ENCODE measurements around the gene CTBP1.

CTBP1 gene

DNA sequence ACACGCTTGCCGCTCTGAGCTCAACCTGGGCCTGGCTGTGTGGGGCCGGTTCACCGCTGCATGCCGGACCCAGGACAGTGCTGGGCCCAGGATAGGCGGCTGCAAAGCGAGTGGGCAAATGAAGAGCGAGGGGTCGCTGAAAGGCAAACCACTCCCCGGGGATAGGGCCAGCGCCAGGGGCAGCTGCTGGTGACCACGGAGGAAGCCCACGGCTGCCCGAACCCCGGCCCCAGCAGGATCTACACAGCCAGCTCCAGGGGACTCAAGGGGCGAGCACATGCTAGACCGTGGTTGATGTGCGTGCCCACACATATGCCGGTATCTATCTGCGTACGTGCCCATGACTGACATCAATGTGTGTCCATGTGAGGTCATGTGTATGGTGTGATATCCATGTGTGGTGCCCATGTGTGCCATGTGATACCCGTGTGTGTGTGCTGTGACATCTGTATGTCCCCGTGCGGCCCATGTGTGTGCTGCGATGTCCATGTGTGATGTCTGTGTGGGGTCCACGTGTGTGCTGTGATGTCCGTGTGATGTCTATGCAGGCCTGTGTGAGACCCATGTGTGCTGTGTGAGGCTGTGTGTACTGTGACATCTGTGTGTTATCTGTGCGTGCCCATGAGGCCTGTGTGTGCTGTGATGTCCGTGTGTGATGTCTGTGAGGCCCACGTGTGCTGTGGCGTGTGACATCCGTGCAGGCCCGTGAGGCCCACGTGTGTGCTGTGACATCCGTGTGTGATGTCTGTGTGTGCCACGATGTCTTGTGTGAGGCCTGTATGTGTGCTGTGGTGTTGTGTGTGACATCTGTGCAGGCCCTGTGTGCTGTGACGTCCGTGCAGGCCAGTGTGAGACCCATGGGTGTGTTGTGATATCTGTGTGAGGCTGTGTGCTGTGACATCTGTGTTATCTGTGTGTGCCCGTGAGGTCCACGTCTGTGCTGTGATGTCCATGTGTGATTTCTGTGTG is 24.8 kb downstream of the CTBP1 start:
- DNase-seq (ENCODE audit: low read depth in 2 of 2): no peak

DNA sequence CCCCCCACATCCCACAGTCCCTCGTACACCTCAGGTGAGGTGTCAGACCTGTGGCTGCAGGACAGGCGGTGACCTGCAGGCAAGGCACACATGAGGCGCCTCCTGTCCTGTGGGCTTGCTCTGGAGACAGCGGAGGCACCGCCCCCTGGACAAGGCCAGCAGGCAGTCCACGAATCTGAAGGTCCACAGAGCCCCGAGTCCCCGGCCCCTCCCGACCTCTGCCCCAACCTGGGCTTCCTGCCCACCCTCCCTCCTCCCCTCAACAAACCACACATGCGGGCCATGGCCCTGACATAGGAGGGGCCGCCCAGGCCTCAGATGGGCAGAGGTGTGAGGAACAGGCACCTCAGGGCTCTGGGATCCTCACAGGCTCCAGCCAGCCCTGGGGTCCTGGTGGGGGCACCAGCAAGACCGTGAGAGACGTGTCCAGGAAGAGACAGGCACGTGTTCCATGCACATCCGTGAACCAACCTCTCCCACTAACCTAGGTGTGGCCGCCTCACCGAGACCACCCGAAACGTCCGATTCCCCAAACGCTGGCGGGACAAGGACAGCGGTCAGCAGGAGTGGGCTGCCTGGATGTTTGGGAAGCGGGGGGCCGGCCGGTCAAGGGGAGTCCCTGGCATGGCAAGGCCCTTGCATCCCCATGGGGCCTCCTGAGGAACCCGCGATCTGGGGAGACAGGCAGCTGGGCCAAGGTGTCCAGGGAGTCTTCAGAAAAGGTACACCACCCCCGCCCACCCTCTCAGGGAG is 25.8 kb downstream of the CTBP1 start:
- DNase-seq (ENCODE audit: low read depth in 2 of 2): no peak

DNA sequence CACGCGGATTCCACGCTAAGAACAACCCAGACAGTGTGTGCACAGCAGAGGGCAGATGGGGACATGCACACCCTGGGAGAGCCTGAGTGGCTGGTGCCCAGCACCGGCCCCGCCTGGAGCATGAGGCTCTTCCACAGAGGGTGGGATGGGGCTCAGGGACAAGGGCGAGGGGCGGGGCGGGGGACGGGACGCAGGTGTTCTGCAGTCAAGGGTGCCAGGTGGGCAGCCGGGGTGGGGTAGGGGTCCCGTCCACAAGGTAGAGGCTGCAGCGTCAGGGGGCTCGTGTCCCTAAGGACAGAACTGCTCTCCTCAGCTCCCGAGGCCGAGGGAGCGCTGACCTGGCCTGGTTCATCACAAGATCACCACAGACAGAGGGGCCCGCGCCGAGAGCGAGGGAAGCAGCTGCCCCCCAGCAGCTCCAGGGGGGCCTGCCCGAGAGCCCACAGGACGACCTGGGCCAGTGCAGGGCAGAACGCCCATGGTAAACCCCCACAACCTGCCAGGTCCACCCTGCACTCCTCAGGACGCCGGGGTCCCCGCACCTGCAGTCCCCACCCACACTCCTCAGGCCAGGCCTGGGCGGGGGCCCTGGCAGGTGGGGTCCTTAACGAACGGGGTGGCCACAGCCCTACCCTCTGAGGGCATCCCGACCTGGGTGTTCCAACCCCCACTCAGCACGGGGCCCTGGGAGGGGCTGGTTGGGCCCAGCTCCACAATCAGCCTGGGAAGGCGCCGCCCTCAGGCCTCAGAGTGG is 26.7 kb downstream of the CTBP1 start:
- DNase-seq (ENCODE audit: low read depth in 2 of 2): no peak

DNA sequence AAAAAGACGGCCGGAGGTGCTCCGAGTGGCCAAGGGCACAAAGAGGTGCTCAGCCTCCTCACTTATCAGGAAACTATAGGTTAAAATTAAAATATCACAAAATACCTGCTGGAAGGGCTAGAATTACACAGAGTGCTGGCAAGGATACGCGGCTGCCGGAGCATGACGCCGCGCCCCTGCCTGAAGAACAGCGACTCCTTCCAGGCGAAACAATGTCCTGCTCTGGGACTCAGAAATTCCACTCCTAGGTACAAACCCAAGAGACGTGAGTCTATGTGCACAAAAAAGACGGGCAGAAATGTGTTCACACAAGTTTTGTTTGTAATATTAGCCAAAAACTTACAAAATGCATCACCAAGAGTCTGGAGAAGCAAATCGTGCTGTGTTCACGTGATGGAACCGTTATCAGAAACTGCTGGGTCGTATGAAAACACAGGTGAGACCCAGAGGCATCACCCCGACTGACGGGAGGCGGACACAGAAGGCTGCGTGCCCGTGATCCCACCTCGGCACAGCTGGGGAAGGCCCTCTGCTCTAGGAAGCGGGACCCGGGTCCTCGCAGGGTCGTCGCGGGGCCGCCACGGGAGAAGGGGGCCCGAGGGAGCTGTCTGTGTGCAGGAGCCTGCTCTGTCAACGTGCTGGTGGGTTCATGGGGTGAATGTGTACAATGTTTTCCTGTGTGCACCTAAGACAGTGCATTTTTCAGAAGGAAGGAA is 27.6 kb downstream of the CTBP1 start:
- DNase-seq (ENCODE audit: low read depth in 2 of 2): no peak

DNA sequence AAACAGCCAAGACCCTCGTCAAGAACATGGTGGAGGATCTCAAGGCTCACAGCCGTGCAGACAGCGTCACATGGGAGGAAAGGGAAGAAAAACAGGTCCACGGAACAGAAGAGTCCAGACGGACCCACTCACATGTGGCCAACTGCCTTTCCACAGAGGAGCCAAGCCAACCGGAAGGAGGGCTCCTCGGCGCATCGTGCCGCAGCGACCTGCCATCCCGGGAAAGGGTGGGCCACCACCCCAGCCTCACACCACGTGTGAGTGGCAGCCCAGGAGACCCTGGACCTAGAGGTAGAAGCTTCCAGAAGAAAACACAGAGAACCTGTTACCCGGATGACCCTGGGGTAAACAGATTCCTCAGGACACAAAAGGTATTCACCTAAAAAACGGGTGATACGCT is 28.4 kb downstream of the CTBP1 start:
- DNase-seq (ENCODE audit: low read depth in 2 of 2): no peak

DNA sequence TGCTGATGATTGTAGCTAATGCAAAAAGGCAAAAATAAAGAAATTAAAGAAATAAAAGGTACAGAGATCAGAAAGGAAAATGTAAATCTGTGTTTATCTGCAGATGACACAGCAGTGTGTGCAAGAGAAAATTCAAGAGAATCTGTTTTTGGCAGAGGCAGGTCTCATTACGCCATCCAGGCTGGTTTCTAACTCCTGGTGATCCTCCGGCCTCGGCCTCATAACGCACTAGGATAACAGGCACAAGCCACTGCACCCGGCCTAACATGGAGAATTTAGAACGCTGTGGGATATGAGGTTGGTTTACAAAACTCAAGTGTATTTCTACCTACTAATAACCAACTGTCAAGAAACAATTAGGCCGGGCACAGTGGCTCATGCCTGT is 29.4 kb downstream of the CTBP1 start:
- no peak for DNase-seq (ENCODE audit: low read depth in 2 of 2)

DNA sequence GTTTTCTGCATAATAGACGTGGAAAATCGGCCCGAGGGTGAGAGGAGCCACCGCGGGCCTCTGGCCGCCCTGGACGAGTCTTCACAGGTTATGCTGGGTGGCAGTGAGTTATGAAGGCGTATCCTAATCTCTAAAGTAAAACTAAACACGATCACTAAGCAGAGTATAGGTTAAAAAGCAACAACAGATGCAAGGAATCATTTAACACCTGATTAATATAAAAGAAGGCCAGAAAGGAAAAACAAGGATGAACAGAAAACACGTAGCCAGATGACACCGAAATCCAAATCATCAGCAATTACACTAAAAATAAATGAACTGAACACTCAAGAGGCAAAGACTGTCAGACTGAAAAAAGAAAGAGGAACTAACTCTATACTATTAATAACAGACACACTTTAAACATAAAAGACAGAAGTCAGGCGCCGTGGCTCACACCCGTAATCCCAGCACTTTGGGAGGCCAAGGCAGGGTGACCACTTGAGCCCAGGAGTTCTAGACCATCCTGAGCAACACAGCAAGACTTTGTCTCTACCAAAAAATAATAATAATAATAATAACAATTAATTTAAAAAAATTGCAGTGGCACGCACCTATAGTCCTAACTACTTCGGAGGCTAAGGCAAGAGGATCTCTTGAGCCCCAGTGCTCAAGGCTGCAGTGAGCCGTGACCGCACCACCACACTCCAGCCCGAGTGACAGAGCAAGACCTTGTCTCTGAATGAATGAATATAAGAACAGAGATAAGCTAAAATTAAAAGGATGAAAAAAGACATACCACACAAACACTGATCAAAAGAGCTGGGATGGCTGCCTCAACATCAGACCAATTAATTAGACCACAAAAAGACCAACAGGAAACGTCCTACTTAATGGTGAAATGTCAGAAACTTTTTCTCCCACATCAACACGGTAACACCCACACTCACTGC is 30.0 kb downstream of the CTBP1 start:
- no peak for DNase-seq (ENCODE audit: low read depth in 2 of 2)

DNA sequence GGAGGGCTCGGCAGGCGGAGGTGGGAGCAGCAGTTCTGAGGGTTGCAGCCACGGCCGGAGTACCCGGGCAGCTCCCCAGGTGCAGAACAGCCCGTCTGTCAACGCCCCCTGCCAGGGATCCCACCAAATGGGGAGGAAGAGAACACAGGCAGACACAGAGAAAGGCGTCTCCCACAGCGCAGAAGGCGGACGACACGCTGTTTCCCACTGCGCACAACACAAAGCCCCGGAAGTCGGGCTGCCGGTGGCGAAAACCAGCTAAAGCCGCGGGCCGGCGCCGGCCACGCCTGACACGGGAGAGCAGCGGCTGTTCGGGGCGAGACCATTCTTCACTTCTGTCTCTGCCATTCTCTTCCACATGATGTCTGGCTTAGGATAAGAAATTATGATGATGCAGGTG is 31.6 kb downstream of the CTBP1 start:
- no peak for DNase-seq (ENCODE audit: low read depth in 2 of 2)

DNA sequence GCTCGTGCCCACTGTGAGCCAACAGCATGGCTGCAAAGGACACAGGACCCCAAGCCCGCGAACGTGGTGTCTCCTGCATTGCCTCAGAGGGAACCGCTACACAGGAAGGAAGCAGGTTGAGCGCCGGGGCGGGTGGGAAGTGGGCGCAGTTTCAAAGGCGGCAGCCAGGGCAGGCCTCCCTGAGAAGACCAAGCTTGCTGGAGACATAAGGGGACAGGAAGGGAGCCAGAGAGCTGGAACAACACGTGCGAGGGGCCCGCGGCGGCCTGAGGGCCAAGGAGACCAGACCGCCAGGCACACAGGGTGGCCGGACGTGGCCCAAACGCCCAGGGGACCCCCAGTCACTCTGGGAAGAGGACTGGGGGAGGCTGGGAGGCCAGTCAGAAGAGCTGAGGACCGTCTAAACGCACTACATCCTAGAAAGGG is 32.0 kb downstream of the CTBP1 start:
- peak; percentile 23 to 42 for DNase-seq (ENCODE audit: low read depth in 2 of 2)

DNA sequence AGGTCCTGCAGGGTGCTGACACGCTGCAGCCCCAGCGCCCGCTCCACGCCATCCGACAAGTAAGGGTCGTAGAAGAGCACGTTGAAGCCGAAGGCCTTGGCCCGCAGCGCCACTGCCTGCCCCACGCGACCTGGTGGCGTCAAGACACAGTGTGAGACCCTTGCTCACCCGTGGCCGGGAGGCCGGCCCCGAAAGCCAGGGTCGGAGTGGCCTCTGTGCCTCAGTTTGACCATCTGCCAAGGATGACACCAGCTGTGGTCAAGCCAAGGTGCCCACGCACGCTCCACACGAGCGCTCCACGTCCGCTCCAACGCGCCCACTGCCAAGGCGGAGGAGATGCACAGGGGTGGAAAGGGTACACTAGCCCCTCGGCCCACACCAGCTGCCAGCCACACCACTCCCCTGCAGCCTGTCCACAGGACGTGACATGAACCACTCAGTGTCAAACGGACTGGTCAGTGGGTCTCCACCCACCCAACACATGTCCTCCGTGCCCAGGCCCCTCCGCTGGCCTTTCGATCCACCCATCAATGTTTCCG is 32.8 kb downstream of the CTBP1 start:
- DNase-seq (ENCODE audit: low read depth in 2 of 2): no peak

DNA sequence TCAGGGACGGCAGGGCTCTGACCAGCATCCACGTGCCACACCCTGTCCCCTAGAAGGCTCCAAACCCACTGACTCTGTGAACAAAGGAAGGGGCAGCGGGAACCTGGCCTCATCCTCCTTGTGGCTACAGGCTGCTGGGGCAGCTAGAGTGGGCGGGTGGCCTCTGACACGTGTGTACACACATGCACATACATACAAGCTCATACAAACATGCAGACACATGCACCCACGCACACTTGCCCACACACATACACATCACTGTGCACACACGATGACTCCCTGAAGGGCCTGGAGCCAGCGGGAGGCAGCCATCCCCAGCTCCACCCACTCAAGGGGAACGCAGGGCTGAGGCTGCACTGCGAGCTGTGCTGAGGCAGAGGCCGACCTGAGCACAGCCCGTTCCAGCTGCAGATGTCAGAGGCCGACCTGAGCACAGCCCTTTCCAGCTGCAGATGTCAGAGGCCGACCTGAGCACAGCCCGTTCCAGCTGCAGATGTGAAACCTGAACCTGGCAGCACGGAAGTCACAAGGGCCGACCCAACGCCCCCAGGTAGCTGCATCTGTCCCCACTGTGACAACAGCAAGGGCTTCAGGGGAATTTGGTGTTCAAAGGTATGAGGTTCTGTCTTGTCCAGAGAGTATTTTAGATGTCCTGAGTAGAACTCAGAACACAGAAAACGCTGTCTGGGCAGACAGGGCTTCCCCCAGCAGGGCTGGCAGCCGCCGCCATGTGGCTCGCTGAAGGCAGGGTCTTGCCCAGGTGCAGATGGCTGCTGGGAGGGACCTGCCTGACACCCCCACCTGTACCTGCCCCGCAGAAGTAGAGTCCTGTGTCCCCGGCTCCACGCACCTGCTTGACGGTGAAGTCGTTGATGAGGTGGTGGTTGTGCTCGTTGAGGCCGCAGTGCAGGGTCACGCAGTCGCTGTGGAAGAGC is 33.5 kb downstream of the CTBP1 start:
- DNase-seq (ENCODE audit: low read depth in 2 of 2): no peak

DNA sequence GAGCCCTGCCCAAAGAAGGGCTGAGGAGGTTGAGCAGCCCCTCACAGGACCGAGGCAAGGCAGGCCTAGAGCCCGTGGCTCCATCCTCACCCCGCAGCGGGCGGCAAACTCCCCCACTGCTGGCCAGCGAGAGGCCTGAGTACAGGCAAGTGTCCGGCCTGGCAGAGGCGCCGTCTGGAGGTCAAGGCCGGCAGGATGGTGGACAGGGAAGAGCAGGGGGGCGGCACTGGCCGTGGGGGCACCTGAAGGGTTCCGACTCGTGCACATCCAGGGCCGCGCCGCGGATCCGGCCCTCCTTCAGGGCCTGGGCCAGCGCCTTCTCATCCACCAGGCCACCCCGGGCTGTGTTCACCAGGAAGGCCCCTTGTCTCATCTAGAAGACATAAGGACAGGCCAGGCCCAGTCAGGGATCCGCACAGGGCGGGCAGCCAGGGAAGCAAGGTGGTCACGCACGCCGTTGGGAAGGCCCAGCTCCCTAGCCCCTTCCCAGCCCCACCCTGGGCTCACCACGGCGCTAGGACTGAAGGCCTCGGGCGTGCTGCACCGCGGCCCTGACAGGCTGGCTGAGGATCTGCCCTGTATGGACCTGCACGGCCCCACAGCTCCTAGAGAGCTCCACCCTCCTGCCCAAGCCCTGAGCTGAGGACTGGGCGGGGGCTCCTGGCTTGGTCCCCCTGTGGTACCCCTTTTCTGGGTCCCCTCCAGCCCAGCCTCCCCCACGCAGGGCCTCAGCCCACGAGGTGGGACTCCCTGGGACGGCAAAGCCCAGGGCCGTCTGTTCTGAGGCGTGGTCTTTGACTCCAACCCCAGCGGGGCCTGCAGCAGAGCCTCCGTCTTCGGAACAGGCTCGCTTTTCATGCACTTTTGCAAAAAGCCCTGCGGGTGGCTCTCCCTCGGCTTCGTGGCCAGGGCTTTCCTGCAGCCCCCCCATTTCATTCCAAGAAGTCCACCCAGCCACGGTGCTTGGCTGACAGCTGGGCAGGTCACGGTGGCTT is 34.5 kb downstream of the CTBP1 start:
- no peak for DNase-seq (ENCODE audit: low read depth in 2 of 2)

DNA sequence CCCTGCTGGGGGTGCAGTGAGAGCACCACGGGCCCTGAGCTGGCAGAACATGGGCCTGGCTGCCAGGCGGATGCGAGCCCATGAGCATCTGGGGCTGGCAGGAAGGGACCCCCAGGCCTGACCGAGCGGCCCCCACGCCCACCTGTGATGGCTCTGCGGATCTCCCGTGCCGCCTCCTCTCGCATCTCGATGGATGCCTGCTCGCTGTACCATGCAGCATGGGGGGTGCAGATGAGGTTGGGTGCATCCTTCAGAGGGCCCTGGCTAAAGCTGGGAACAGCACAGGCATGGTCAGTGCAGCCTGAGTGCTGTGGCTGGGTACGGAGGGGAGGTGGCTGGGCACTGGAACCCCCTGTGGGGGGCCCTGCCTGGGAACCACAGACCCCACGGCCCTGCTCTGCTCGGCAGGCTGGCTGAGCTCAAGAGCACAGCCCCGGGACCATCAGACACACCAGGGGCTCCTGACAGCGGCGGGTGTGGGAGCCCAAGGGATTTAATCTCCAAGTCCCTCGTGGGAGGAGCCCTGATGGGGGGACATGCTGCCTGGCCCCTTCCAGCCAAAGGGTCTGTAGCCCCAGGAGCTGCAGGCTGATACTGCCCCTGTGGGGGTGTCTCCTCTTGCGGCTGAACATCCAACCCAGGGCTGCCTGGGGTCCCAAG is 35.5 kb downstream of the CTBP1 start:
- DNase-seq (ENCODE audit: low read depth in 2 of 2): no peak

DNA sequence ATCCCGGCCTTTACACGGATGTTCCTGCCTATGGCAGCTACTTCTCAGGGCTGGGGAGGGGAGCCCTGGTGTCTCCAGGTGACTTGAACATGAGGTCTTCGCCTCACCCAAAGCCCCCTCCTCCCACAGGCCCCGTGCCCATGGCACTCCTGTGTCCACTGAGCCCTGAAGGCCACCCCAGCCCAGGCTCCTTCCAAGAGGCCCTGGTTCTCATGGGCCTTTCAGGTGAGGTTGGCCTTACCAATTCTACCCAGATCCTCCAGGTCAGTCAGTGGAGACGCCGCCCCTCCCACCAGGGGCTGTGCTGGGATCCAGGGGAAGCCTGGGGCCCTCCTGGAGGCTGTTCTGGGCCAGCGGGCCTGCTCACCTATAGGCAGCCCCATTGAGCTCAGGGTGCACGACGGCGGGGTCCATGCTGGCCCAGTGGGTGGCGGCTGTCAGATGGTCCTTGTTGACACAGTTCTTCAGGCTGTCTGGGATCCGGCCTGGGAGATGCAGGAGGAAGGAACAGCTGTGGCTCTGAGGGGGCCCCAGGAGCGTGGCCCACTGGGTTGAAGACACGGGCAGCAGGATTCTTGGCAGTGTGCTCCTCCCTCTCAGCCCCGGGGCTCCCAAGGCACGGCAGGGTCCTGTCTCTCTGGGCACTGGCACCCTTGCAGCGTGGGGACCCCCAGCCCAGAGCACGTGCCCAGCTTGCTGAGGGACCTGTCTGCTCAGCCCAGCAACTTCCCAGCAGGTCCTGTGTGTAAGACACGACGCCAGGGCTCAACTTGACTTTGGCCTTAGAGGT is 36.2 kb downstream of the CTBP1 start:
- DNase-seq (ENCODE audit: low read depth in 2 of 2): no peak

DNA sequence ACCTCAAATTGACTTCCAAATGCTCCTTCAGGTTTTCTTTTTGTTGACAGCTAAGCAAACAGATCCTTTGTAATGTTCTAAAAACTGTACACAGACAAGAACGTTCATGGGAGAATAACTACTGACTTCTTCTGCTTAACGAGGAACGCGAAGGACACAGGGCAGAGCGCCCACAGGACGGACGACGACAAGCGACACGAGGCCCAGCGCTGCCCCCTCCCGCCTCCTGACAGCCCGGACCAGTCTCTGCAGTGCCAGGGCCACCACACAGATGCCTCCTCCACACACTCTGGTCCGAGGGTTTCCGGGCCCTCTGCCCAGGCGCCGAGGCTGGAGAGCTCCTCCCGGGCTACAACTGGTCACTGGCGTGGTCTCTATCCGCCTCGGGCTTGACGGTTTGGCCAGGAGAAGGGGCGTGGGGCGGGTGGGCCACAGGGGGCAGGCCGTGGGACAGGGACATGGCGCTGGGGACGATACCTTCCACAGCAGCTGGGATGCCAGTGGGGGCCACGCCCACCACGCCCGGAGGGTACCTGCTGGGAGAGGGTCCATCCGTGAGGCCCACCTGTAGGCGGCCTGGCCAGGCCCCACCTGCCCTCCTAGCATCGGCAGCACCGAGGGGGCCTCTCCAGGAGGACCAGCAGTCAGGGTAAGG is 36.9 kb downstream of the CTBP1 start:
- DNase-seq (ENCODE audit: low read depth in 2 of 2): no peak

DNA sequence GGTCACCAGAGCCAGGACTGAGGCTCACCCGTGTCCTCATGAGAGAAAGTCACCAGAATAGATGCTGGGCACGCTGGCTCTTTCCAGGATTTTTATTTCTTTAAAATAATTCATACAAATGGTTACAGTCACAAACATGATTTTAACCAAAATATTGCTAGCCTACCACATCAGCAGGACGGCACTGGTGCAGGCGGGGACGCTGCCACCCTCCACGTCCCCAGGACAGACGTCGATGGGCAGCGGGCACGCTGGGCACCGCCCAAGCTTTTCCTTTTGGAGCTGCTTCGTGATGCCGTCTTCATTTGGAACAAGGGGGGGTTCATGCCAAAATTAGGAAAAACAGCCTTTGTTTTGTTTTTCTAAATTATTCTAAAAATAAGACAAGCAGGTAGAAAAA is 37.6 kb downstream of the CTBP1 start:
- no peak for DNase-seq (ENCODE audit: low read depth in 2 of 2)

Data from stimulated activated CD8-positive, alpha-beta memory T cell treated with anti-CD3 and anti-CD28 coated beads, Interleukin-15, amount 100 ng/mL, for 4 hours (primary cell).